ENCODE results near the gene PPL.

The PPL gene

DNA sequence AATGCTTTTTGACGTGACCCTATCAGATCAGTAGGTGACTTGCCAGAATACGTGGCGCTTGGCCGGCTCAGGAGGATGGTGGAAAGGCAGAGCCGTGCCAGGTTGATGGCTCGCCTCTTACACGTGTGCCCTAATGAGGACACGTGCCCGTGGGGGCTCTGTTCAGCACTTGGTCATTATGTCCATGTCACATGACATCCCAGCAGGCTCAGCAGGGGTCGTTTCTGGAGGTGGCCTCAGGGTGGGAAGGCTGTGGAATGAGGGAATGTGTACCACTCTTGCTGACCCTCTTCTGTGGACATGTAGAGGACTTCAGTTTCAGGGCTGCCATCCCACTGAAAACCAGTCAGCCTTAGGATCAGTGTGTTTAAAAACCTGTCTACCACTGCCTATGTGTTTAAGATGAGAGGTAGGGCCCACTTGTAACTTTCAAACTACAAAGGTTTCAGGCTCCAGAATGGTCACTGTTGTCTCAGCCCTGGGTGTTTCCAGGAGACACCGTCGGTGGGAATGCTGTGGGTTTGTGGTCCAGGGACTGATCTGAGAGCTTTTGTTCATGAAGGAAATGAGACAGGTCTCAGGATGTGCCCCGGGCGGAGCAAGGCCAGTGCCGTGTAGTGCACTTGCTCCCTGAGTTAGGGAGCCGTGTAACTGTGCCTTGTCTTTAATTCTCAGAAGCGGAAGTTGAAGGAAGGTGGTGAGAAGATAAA is 77.6 kb downstream of the PPL start:
- DNase-seq, result no peak

DNA sequence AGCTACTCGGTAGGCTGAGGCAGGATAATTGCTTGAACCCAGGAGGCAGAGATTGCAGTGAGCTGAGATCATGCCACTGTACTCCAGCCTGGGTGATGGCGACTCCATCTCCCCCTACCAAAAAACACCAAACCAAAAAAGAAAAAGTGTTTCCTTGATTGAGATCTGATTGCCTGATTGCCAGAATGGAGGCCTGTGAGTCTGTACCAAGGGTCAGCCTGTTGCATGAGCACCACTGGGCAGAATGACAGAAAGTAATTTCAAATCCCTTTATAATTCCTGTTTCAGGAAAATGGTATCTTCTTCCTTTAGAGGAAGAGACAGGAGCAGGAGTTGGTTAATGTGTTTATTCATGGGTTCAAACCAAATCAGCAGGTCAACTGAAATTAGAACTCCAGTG is 81.1 kb downstream of the PPL start:
- no peak for DNase-seq

DNA sequence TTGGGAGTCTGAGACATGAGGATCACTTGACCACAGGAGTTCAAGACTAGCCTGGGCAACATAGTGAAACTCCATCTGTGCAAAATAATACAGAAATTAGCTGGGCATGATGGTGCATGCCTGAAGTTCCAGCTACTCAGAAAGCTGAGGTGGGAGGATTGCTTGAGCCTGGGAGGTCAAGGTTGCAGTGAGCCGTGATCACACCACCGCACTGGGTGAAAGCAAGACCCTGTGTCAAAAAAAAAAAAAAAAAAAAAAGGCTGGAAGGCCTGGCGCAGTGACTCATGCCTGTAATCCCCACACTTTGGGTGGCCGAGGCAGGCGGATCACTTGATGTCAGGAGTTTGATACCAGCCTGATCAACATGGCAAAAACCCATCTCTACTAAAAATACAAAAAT is 81.6 kb downstream of the PPL start:
- no peak for DNase-seq

DNA sequence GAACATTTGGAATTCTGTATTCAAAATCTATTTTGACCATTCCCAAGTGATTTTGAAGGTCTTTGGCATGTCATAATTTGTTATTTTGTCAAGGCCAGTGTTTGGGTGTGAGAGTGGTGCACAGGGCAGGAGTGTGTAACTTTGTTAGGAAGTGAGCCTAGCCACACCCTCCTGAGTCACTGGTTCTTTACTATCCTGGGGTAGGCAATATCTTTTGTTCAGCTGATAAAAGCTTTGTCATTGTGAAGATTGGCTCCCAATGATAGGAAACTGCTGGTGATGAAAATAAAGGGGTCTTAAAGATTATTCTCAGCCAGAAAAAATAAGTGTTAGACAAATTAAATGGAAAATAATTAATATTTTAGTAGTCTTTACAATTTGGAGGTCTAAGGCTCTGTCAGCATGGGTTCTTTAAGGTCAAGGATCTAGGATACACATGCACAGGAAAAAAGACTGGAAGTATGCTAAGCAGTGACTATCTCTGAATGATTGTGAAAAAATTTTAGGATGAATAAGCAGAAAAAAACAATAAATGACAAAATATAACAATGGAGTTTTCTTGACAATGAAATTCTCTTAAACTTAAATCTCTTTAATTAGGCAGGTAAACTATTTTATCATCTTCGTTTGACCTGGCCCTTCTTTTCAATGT is 84.6 kb downstream of the PPL start:
- DNase-seq, result no peak

GRCh38 chr16:4850211-4850610 is 86.7 kb downstream of the PPL start:
- DNase-seq, result no peak

- peak; percentile 18 for DNase-seq
These were observed 89.0 kb downstream of the PPL start for GRCh38 chr16:4847774-4848587.

GRCh38 chr16:4846901-4847773 is 89.8 kb downstream of the PPL start, which contains the start of the genes GLYR1 and UBN1:
Gene GLYR1, minus strand, starts transcription at chr16:4847288. Its CDS starts 23 bp downstream, at chr16:4847265.
Gene UBN1, plus strand, starts transcription at chr16:4847481. Its CDS starts 5,437 bp downstream, at chr16:4852918.
- DNase-seq, result peak; percentile 99

DNA sequence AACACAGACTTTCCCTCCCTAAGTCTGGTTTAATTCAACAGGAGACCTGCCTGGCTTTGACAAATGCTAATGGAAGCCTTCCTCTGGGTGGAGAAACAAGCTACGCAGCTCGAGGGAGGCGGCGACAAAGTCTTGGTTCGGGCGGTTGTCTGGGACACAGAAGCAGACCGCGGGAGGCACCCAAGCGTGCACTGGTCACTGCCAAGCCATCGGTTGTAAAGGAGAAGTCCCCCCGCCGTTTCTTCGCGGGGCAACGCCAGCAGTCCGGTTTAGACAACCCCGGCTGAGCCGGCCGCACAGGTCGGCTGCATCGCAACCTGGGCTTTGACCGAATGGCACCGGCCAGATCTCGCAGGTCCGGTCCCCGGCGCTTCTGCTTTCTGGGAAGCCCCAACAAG is 90.4 kb downstream of the PPL start:
- DNase-seq, result no peak

- no peak for DNase-seq
These were observed 96.0 kb downstream of the PPL start for GRCh38 chr16:4840984-4841383.

DNA sequence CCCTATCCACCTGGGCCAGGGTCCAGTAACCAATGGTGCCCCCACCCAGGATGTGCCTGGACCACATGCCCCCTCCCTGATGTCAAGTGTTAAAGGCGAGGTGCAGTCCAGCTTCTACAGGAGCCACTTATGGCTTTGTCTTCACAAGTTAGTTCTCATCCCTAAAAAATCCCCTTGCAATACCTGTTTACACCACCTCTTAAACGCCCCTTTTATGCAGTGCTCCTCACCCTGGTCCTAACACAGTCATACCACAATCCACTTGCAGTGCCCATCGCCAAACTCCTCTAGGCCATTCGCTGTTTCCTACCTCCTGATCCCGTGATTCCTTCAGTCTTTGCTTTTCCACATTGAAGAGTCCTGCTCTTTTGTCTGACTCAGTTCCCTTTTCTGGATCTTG is 97.0 kb downstream of the PPL start:
- no peak for DNase-seq

GRCh38 chr16:4837733-4838501 is 99.0 kb downstream of the PPL start:
- DNase-seq, result no peak

DNA sequence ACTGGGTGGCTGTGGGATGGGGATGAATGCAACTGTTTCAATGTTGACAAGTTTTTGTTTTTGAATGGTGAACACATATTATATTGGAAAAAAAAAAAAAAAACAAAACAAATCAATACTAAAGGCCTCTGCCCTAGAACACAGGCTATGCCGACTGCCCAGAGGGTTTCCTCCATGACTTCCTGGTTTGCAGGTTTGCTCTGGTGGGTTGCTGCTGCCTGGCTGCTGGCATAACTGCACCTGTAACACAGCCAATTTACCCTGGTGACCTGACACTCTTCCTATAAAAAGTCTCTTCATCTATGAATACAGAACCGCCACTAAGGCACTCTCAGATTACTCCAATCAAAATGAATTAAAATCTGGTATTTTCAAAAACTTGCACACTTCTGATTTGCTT is 100.2 kb downstream of the PPL start:
- DNase-seq, result no peak

DNA sequence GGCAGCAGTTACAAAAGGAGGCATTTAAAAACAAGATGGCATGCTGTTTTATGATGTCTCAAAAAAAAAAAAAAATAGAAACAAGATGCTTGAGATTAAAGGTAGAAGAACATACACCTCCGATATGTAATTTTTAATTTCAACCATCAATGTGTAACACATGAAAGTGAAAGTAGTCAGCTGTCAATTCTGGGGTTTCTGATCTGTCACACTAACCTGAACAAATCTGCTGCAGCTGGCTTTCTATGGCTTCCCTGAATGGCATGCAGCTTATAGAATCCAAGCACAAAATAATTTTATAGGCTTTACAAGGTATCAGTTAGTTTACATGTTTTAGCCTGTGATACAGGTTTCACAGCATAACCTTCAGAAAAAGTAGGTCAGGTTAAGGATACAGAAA is 103.4 kb downstream of the PPL start:
- no peak for DNase-seq

DNA sequence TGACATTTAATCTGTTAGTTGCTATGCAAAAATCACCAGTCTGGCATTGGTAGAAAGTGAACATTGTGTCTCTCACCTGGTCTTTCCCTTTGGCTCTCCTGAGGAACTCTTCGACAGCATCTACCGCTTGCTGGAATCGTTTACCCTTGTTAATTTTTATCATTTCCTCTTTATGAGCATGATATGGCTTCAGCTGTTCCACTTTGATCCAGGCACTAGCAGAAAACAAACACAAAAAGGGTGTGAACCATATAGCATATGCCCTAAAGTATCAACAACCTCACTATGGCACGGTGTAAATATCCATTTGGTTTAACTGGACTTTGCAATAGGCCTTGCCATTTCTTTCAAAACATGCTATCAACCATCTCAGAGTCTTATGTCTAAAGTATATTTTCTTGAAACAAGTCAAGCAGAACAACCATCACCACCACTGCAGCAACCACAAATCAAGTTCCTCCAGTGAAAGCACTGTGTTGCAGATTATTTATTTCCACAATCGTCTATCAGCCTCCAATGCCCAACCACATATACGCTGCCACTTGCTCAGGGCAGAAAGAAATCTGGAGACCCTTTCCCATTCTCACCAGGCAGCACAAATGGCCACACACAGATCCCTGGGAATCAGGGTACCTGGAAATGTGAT is 104.1 kb downstream of the PPL start:
- no peak for DNase-seq
